Measurements from ENCODE around the gene SLC39A11.

DNA sequence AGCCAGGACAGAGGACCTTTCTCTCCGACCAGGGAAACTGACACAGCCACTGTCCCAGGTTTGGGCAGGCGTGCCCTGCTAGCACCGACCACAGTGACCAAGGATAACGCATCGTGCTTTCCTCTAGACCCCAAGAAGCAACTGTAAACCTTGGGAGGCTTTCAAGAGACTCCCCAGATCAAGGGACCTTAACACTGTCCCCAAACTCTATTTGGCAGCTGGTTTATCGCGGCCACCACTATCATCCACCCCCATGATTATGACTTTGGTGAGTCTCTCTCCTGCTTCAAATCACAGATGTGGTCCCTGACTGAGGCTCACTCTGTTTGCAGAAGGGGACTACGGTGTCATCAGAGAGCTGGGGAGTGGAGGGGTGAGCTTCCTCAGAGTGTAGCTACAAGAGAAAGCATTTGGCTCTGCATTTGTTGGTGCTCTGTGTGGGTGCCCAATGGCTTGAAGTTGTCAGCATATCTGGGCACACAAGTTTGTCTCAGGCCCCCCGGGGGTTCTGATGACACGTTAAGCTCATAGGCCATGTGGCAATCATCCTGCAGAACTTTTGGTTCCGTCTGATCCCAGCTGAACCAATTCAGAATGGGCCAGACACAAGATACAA lies 408.0 kb downstream of the SLC39A11 start:
- TF ChIP-seq RFX5 (IDR thresholded peaks at IDR 0.05; ENCODE audit: low read length) (no peak), POLR2AphosphoS5 (IDR thresholded peaks at IDR 0.05; ENCODE audit: low read depth, low read length) (no peak), TAF1 (IDR thresholded peaks at IDR 0.05; ENCODE audit: borderline replicate concordance, low read depth, low read length) (no peak), CTCF (IDR thresholded peaks at IDR 0.05) (no peak), ELF1 (IDR thresholded peaks at IDR 0.05) (no peak), TCF12 (IDR thresholded peaks at IDR 0.05) (no peak), EZH2phosphoT487 (IDR thresholded peaks at IDR 0.05; ENCODE audit: borderline replicate concordance, low read depth) (no peak)
